ES-I3 (cell line): ENCODE data around the gene DNAI2.
"Not testable (repeated sequence)": the region's sequence is repeated elsewhere in the genome, so short reads cannot be mapped to it uniquely, and the experiment has no call there.

Experiments used
- H3K36me3 ChIP-seq: 2 replicates; pipeline ENCODE4 v1.6.1; 2013; ENCODE audit warnings: mild to moderate bottlenecking, low read length, control low read depth, moderate library complexity; ENCODE audit not compliant: insufficient read depth
- H3K4me1 ChIP-seq: 2 replicates; pipeline ENCODE4 v1.6.1; 2013; ENCODE audit warnings: mild to moderate bottlenecking, control low read depth, low read length; ENCODE audit not compliant: insufficient read depth
- H3K9ac ChIP-seq: 2 replicates; pipeline ENCODE4 v1.6.1; 2013; ENCODE audit warnings: low read depth, mild to moderate bottlenecking, low read length, moderate library complexity
- H3K9me3 ChIP-seq: 2 replicates; pipeline ENCODE4 v1.6.1; 2013; ENCODE audit warnings: mild to moderate bottlenecking, low read length, moderate library complexity; ENCODE audit not compliant: control insufficient read depth, insufficient read depth

Gene DNAI2

GRCh38 chr17:74276051-74276476 lies 2.0 kb downstream of the DNAI2 start:
- H3K9ac ChIP-seq, result no peak overlapping the region
- H3K4me1 ChIP-seq, result peaks cover 18% of the 10 kb centered on the region
- H3K36me3 ChIP-seq, result no peaks in the 10 kb centered on the region
- H3K9me3 ChIP-seq, result no peaks in the 10 kb centered on the region

GRCh38 chr17:74276541-74277009 lies 2.5 kb downstream of the DNAI2 start:
- peaks cover 17% of the 10 kb centered on the region for H3K4me1 ChIP-seq
- no peak overlapping the region for H3K9ac ChIP-seq
- H3K36me3 ChIP-seq, result no peaks in the 10 kb centered on the region
- no peaks in the 10 kb centered on the region for H3K9me3 ChIP-seq

DNA sequence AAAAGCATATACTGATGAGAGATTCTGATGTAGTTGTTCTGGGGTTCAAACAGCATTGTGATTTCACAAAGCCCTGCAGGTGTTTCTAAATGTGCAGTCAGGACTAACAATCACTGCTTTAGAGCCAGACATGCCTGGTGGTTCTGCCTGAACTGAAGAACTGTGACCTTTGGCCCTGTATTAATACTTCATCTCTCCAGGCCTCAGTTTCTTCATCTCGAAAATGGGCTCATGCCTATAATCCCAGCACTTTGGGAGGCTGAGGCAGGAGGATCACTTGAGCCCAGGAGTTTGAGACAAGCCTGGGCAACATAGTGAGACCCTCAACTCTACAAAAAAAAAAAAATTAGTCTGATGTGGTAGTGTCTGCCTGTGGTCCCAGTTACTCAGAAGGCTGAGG lies 3.9 kb downstream of the DNAI2 start:
- Histone ChIP-seq H3K4me1 (peaks cover 3% of the 10 kb centered on the region; the same call in 1 of the 2 replicates), H3K9ac (no peak overlapping the region), H3K36me3 (no peaks in the 10 kb centered on the region), H3K9me3 (no peaks in the 10 kb centered on the region)

GRCh38 chr17:74279617-74280016 lies 5.6 kb downstream of the DNAI2 start:
- not testable (repeated sequence) for H3K9ac ChIP-seq, H3K9me3 ChIP-seq, H3K4me1 ChIP-seq, H3K36me3 ChIP-seq

DNA sequence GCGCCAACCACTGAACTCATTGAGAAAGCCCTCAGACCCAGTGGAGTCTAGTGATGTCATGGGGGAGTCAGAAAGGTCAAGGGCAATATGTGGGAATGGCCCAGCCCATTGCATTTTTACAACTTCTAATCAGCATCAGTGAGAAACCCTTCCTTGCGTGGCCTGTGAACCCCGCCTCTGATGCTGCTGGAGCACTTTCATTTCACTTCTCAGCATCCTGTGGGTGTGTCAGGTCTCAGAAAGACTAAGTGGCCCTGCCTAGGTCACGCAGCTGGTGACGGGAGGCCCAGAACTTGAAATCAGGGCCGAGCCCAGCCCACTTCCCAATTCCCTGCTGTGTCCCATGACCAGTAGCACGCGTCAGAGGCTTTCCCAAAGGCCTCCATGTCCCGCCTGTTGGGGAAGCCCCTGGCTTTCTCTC lies 6.1 kb downstream of the DNAI2 start:
- no peaks in the 10 kb centered on the region for H3K36me3 ChIP-seq
- H3K9me3 ChIP-seq, result no peaks in the 10 kb centered on the region
- no peak overlapping the region for H3K9ac ChIP-seq
- no peaks in the 10 kb centered on the region; the same call in 1 of the 2 replicates for H3K4me1 ChIP-seq

GRCh38 chr17:74281799-74282198 lies 7.8 kb downstream of the DNAI2 start:
- H3K9me3 ChIP-seq, result no peaks in the 10 kb centered on the region
- no peak overlapping the region for H3K9ac ChIP-seq
- no peaks in the 10 kb centered on the region; the same call in 1 of the 2 replicates for H3K4me1 ChIP-seq
- no peaks in the 10 kb centered on the region for H3K36me3 ChIP-seq

DNA sequence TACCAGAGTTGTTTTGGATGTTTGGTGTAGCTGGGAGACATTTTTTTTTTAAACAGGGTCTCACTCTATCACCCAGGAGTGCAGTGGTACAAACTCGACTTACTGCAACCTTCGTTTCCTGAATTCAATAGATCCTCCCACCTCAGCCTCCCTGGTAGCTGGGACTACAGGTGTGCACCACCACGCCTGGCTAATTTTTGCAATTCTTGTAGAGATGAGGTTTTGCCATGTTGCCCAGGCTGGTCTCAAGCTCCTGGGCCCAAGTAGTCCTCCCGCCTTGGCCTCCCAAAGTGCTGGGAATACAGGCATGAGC lies 8.2 kb downstream of the DNAI2 start:
- not testable (repeated sequence) for H3K9ac ChIP-seq

DNA sequence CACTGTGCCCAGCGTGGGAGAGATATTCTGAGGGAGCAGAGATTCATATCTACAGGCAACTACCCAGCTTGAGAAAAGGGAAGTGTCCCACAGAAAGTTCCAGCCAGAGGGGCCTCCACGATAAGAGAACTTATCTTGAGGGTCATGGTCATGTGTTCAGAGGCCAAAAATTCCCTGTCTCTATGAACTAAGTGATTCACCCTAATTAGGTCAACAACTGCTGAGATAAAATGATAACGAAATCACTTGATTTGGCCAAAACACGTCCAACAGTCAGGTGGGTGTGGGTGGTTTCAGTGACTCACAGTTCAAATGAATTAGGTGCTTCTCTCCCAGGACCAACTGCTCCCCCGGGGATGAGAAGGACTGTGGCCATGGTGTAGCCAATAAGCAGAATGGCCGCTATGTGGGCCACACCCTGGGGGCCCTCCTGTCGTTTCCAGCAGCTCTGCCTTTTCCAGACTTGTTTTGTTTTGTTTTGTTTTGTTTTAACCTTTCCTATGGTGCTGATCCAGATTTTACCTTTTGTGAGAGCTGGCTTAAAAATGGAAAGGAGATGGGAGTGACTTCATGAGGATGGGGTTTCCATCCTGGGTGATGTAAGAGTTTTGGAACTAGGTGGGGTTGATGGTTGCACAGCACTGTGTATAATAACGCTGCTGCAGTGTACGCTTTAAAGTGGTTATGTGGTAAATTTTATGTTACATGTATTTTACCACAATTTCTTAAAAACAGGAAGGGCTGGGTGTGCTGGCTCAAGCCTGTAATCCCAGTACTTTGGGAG lies 8.7 kb downstream of the DNAI2 start:
- H3K36me3 ChIP-seq, result no peaks in the 10 kb centered on the region
- H3K9ac ChIP-seq, result no peak overlapping the region
- no peaks in the 10 kb centered on the region for H3K9me3 ChIP-seq
- no peaks in the 10 kb centered on the region; the same call in 1 of the 2 replicates for H3K4me1 ChIP-seq

More for the DNA sequence above, 8.2 kb downstream of the DNAI2 start:
- H3K4me1 ChIP-seq, H3K36me3 ChIP-seq, H3K9me3 ChIP-seq: not testable (repeated sequence)

- no peak overlapping the region for H3K9ac ChIP-seq
Measured at GRCh38 chr17:74283371-74283673, 9.3 kb downstream of the DNAI2 start.

DNA sequence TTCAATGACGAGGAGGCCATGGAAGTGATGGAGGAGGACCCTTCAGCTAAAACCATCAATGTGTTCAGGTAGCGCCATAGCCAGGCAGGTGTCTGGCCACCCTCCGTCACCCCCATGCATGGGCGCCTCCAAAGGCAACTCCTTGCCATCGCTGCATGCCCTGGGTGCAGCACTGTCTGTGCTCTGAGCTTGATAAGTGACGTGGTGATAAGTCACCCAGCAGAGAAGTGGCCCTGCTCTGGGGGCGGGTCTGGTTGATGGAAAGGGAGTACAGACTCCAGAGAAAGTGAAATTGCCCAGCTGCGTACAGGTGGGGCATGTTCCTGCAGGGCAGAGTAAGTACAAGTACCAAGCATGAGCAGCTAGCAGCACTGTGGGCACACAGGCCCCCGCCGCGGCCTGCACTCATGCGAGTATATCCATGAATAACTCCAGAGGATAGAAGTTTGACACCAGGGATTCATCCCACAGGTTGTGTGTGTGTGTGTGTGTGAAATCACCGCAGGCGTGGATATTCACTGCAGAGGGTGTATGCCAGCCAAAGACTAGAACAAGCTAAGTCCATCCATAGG lies 13.1 kb downstream of the DNAI2 start:
- Histone ChIP-seq H3K4me1 (no peaks in the 10 kb centered on the region; the same call in 1 of the 2 replicates), H3K36me3 (no peaks in the 10 kb centered on the region), H3K9me3 (no peaks in the 10 kb centered on the region), H3K9ac (no peak overlapping the region)

More at GRCh38 chr17:74283371-74283673, 9.3 kb downstream of the DNAI2 start:
- no peaks in the 10 kb centered on the region; the same call in 1 of the 2 replicates for H3K4me1 ChIP-seq
- no peaks in the 10 kb centered on the region for H3K9me3 ChIP-seq
- no peaks in the 10 kb centered on the region for H3K36me3 ChIP-seq

- no peaks in the 10 kb centered on the region for H3K36me3 ChIP-seq
- H3K4me1 ChIP-seq, result no peaks in the 10 kb centered on the region; the same call in 1 of the 2 replicates
- no peaks in the 10 kb centered on the region for H3K9me3 ChIP-seq
- H3K9ac ChIP-seq, result no peak overlapping the region
Measured at GRCh38 chr17:74288785-74289184, 14.8 kb downstream of the DNAI2 start.

DNA sequence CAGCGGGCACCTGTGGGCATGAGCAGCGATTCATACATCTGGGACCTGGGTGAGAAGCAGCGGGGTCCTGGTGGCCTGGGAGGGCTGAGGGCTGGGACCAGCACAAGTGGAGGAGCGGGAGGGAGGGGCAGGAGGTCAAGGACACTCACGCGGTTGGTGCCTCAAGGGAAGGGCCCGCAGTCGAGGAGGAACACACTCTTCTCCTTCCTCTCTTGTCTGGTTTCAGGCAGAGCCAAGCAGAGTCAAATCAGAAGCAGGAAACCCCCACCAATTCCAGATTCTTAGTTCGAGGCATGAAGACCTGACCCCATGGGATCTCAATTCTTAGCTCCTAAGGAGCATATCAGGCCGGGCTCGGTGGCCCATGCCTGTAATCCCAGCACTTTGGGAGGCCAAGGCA lies 15.7 kb downstream of the DNAI2 start:
- Histone ChIP-seq H3K4me1 (no peaks in the 10 kb centered on the region; the same call in 1 of the 2 replicates), H3K9me3 (no peaks in the 10 kb centered on the region), H3K36me3 (no peaks in the 10 kb centered on the region), H3K9ac (no peak overlapping the region)

DNA sequence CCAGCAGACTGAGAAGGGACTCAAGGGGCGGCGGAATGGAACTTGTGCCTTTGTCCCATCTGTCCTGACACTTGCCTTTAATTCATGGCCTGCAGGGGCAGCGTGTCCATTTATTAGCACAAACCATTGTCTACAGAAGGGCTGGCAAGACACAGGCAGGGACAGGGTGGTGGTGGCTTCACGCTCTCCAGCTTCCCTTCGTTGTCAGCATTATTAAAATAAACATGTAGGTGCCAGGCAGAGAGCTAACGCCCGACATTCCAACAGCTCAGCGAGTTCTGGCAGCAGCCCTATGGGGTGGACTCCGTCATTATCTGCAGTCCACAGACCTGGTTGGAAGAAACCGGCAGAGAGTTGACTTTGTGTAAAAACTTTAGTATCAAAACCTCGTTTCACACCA lies 16.3 kb downstream of the DNAI2 start:
- Histone ChIP-seq H3K9ac (no peak overlapping the region), H3K36me3 (no peaks in the 10 kb centered on the region), H3K9me3 (no peaks in the 10 kb centered on the region), H3K4me1 (no peaks in the 10 kb centered on the region)

GRCh38 chr17:74292495-74292894 lies 18.5 kb downstream of the DNAI2 start:
- H3K4me1 ChIP-seq, result peaks cover 6% of the 10 kb centered on the region; the same call in 1 of the 2 replicates
- no peak overlapping the region for H3K9ac ChIP-seq
- H3K9me3 ChIP-seq, result no peaks in the 10 kb centered on the region
- no peaks in the 10 kb centered on the region for H3K36me3 ChIP-seq
